ENCODE data around the gene CDC37. TPM values are rescaled to one million over a fixed set of nuclear protein-coding genes. Genes with fewer than 3 reads are reported as not detected.

Gene CDC37
- polyA plus RNA-seq (2012; ENCODE audit: low read depth, missing spikeins), result 175 TPM

- TF ChIP-seq SPI1 (IDR thresholded peaks at IDR 0.05; ENCODE audit: low read depth, low read length) (peak; percentile 36; the same call in 1 of the 2 replicates), POU2F2 (IDR thresholded peaks at IDR 0.05; ENCODE audit: low read depth, low read length) (peak; percentile 47), POLR2A (IDR thresholded peaks at IDR 0.05; ENCODE audit: low read depth, low read length) (peak; percentile 95), POLR2AphosphoS5 (IDR thresholded peaks at IDR 0.05; ENCODE audit: low read depth, low read length) (peak; percentile 94), TAF1 (IDR thresholded peaks at IDR 0.05; ENCODE audit: low read depth, low read length) (peak; percentile 89), PAX5 (IDR thresholded peaks at IDR 0.05; ENCODE audit: insufficient read depth, low read length, severe bottlenecking) (peak; percentile 30)
- FAIRE-seq, result peak; percentile 97
- peak; percentile 99 for DNase-seq (ENCODE audit: insufficient read length, low spot score)
Observed at GRCh38 chr19:10403137-10404021, at the start of gene CDC37. TSS of gene CDC37 (minus strand) at chr19:10403542. CDS start at chr19:10403479, 63 bp downstream.

GRCh38 chr19:10450853-10451609, 47.7 kb upstream of the CDC37 start:
- DNase-seq (ENCODE audit: insufficient read length, low spot score), result peak; percentile 41
- peak; percentile 54 for FAIRE-seq
- TF ChIP-seq PAX5 (IDR thresholded peaks at IDR 0.05; ENCODE audit: insufficient read depth, low read length, severe bottlenecking) (no peak), POU2F2 (IDR thresholded peaks at IDR 0.05; ENCODE audit: low read depth, low read length) (no peak), POLR2A (IDR thresholded peaks at IDR 0.05; ENCODE audit: low read depth, low read length) (no peak), POLR2AphosphoS5 (IDR thresholded peaks at IDR 0.05; ENCODE audit: low read depth, low read length) (no peak), TAF1 (IDR thresholded peaks at IDR 0.05; ENCODE audit: low read depth, low read length) (no peak), SPI1 (IDR thresholded peaks at IDR 0.05; ENCODE audit: low read depth, low read length) (no peak)

GRCh38 chr19:10450191-10450852, 47.0 kb upstream of the CDC37 start:
- no peak for DNase-seq (ENCODE audit: insufficient read length, low spot score)
- no peak for FAIRE-seq
- no peak for TF ChIP-seq POU2F2 (IDR thresholded peaks at IDR 0.05; ENCODE audit: low read depth, low read length)
- no peak for TF ChIP-seq PAX5 (IDR thresholded peaks at IDR 0.05; ENCODE audit: insufficient read depth, low read length, severe bottlenecking)
- TF ChIP-seq POLR2A (IDR thresholded peaks at IDR 0.05; ENCODE audit: low read depth, low read length), result no peak
- TF ChIP-seq POLR2AphosphoS5 (IDR thresholded peaks at IDR 0.05; ENCODE audit: low read depth, low read length), result no peak
- no peak for TF ChIP-seq SPI1 (IDR thresholded peaks at IDR 0.05; ENCODE audit: low read depth, low read length)
- TF ChIP-seq TAF1 (IDR thresholded peaks at IDR 0.05; ENCODE audit: low read depth, low read length), result no peak

GRCh38 chr19:10449037-10449436, 45.7 kb upstream of the CDC37 start:
- TF ChIP-seq POLR2AphosphoS5 (IDR thresholded peaks at IDR 0.05; ENCODE audit: low read depth, low read length), result no peak
- TF ChIP-seq PAX5 (IDR thresholded peaks at IDR 0.05; ENCODE audit: insufficient read depth, low read length, severe bottlenecking), result no peak
- no peak for FAIRE-seq
- DNase-seq (ENCODE audit: insufficient read length, low spot score), result no peak

GRCh38 chr19:10442698-10443097, 39.4 kb upstream of the CDC37 start:
- DNase-seq (ENCODE audit: insufficient read length, low spot score) (no peak), FAIRE-seq (no peak)
- no peak for TF ChIP-seq TAF1 (IDR thresholded peaks at IDR 0.05; ENCODE audit: low read depth, low read length)
- no peak for TF ChIP-seq SPI1 (IDR thresholded peaks at IDR 0.05; ENCODE audit: low read depth, low read length)
- TF ChIP-seq POU2F2 (IDR thresholded peaks at IDR 0.05; ENCODE audit: low read depth, low read length), result no peak
- TF ChIP-seq POLR2AphosphoS5 (IDR thresholded peaks at IDR 0.05; ENCODE audit: low read depth, low read length), result no peak
- TF ChIP-seq POLR2A (IDR thresholded peaks at IDR 0.05; ENCODE audit: low read depth, low read length), result no peak
- TF ChIP-seq PAX5 (IDR thresholded peaks at IDR 0.05; ENCODE audit: insufficient read depth, low read length, severe bottlenecking), result no peak

GRCh38 chr19:10439588-10439987, 36.2 kb upstream of the CDC37 start:
- TF ChIP-seq POU2F2 (IDR thresholded peaks at IDR 0.05; ENCODE audit: low read depth, low read length), result no peak
- no peak for TF ChIP-seq POLR2A (IDR thresholded peaks at IDR 0.05; ENCODE audit: low read depth, low read length)
- TF ChIP-seq TAF1 (IDR thresholded peaks at IDR 0.05; ENCODE audit: low read depth, low read length), result no peak
- TF ChIP-seq SPI1 (IDR thresholded peaks at IDR 0.05; ENCODE audit: low read depth, low read length), result no peak
- no peak for TF ChIP-seq POLR2AphosphoS5 (IDR thresholded peaks at IDR 0.05; ENCODE audit: low read depth, low read length)
- no peak for TF ChIP-seq PAX5 (IDR thresholded peaks at IDR 0.05; ENCODE audit: insufficient read depth, low read length, severe bottlenecking)
- FAIRE-seq (no peak), DNase-seq (ENCODE audit: insufficient read length, low spot score) (no peak)

- TF ChIP-seq POLR2A (IDR thresholded peaks at IDR 0.05; ENCODE audit: low read depth, low read length) (no peak), TAF1 (IDR thresholded peaks at IDR 0.05; ENCODE audit: low read depth, low read length) (no peak), POU2F2 (IDR thresholded peaks at IDR 0.05; ENCODE audit: low read depth, low read length) (no peak), SPI1 (IDR thresholded peaks at IDR 0.05; ENCODE audit: low read depth, low read length) (no peak)
- DNase-seq (ENCODE audit: insufficient read length, low spot score) (no peak), FAIRE-seq (peak; percentile 13)
Observed at GRCh38 chr19:10433131-10433536, 29.8 kb upstream of the CDC37 start.

GRCh38 chr19:10432736-10433130, 29.4 kb upstream of the CDC37 start:
- DNase-seq (ENCODE audit: insufficient read length, low spot score), result no peak
- no peak for FAIRE-seq
- no peak for TF ChIP-seq TAF1 (IDR thresholded peaks at IDR 0.05; ENCODE audit: low read depth, low read length)
- TF ChIP-seq POLR2AphosphoS5 (IDR thresholded peaks at IDR 0.05; ENCODE audit: low read depth, low read length), result no peak

Measured in GM12891 (cell line).